Fibroblast of villous mesenchyme (primary cell): ENCODE results near the gene TOR1B. TPM values are rescaled to one million over a fixed set of nuclear protein-coding genes. Genes with fewer than 3 reads are reported as not detected.

ENCODE experiments used
- DNase-seq: peaks from one replicate; pipeline ENCODE4 v3.0.0-alpha.2; 2010; ENCODE audit warnings: low read depth
- H3K4me3 ChIP-seq: 2 replicates; pipeline ENCODE4 v1.5.1; 2011; ENCODE audit warnings: low read depth, mild to moderate bottlenecking, low read length
- CTCF ChIP-seq: IDR thresholded peaks from 2 replicates; pipeline ENCODE4 v1.5.1; 2012; ENCODE audit warnings: low read depth, mild to moderate bottlenecking, low read length; ENCODE audit not compliant: insufficient read depth
- total RNA-seq: library from RNA; depleted of rRNA; stranded (reverse); fragments of >200 nt; gene quantifications from 2 replicates; pipeline ENCODE4 v1.2.3, GENCODE V29; 2012

The TOR1B gene
- total RNA-seq, 1 donor, result 33.2 TPM

DNA sequence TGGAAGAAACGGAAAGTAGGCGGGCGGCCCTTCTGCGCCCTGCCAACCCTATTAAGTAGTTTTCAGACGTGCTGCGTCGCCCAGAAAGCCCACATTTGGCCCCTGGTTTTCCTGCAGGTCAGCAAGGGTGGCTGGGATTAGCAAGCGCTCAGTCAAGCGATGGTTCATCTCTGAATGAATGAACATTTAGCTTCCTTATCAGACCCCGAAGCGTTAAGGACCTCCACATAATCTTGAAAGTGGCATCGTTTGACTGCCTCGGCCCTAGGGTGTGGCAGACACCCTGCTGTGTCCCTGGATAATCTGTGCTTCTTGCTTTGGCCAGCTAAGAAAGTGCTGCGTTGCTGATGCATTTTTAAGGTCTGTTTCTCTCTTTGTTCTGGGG lies 684 bp downstream of the TOR1B start:
- H3K4me3 ChIP-seq, result peak overlapping the region; percentile 78
- no peak for TF ChIP-seq CTCF
- no peak for DNase-seq

- H3K4me3 ChIP-seq, result no peak overlapping the region
- TF ChIP-seq CTCF, result no peak
- no peak for DNase-seq
These were observed 3.1 kb downstream of the TOR1B start for GRCh38 chr9:129806061-129806460.

GRCh38 chr9:129809346-129809745 lies 6.4 kb downstream of the TOR1B start:
- no peak overlapping the region for H3K4me3 ChIP-seq
- no peak for DNase-seq
- TF ChIP-seq CTCF, result no peak

- no peak for DNase-seq
- no peak overlapping the region for H3K4me3 ChIP-seq
- no peak for TF ChIP-seq CTCF
These were observed 7.1 kb downstream of the TOR1B start for GRCh38 chr9:129810116-129810515.

DNA sequence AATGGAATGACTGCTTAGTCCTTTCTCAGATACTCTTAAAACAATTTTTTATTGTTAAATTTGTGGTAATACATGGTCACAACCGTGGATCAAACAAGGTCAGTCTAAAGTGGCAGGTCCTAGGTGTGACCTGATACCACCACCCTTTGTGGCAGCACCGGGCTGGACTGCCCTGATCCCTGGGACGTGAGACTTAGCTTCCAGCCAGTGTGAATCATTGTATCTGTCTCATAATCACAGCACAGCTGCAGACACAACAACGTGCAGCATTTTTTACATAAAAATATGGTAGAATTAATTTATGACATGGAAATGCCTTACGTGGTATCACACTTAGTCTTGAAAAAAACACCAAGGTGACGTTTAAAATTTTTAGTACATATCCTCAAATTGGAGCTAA lies 7.8 kb downstream of the TOR1B start:
- H3K4me3 ChIP-seq, result no peak overlapping the region
- DNase-seq, result no peak
- TF ChIP-seq CTCF, result no peak

GRCh38 chr9:129811967-129812363 lies 9.0 kb downstream of the TOR1B start:
- DNase-seq, result no peak
- TF ChIP-seq CTCF, result no peak
- no peak overlapping the region for H3K4me3 ChIP-seq

GRCh38 chr9:129812385-129812784 lies 9.4 kb downstream of the TOR1B start:
- H3K4me3 ChIP-seq, result no peak overlapping the region
- DNase-seq, result no peak
- TF ChIP-seq CTCF, result no peak
